CD14-positive monocyte (primary cell): ENCODE data around the gene SNRPA1. TPM values are rescaled to one million over a fixed set of nuclear protein-coding genes. Genes with fewer than 3 reads are reported as not detected.

Experiments used
- DNase-seq, 3 donors: peaks; one replicate each; pipeline ENCODE4 v3.0.0-alpha.2; 2011 to 2022
- H2AFZ ChIP-seq: 2 replicates; pipeline ENCODE4 v1.6.0; 2012; ENCODE audit warnings: mild to moderate bottlenecking, low read depth, low read length, inconsistent platforms; ENCODE audit not compliant: insufficient read depth, poor library complexity, severe bottlenecking
- H3K27ac ChIP-seq, 2 donors: 1 replicate in 1 of 2; 2 replicates in 1 of 2; pipeline ENCODE4 v1.5.1; 2012 to 2013; ENCODE audit warnings: low read length in 2 of 2, control low read depth in 1 of 2, inconsistent platforms in 1 of 2, low read depth in 1 of 2, mild to moderate bottlenecking in 1 of 2
- H3K27me3 ChIP-seq, 2 donors: one replicate each; pipeline versions ENCODE4 v1.6.0 to v1.6.1; 2011 to 2013; ENCODE audit warnings: low read length in 2 of 2; ENCODE audit not compliant: control insufficient read depth in 2 of 2, insufficient read depth in 2 of 2
- H3K36me3 ChIP-seq, 2 donors: replicated peaks in 1 of 2; 1 replicate in 1 of 2; 2 replicates in 1 of 2; pipeline versions ENCODE4 v1.5.1 to v1.6.1; 2012 to 2013; ENCODE audit warnings: low read length in 2 of 2, control low read depth in 1 of 2, inconsistent platforms in 1 of 2, mild to moderate bottlenecking in 1 of 2; ENCODE audit not compliant: insufficient read depth in 2 of 2, control insufficient read depth in 1 of 2
- H3K4me1 ChIP-seq, 2 donors: 1 replicate in 1 of 2; 2 replicates in 1 of 2; pipeline versions ENCODE4 v1.5.1 to v1.6.1; 2012 to 2013; ENCODE audit warnings: low read length in 2 of 2, control low read depth in 1 of 2, inconsistent platforms in 1 of 2, mild to moderate bottlenecking in 1 of 2, moderate library complexity in 1 of 2; ENCODE audit not compliant: insufficient read depth in 2 of 2, control insufficient read depth in 1 of 2
- H3K4me2 ChIP-seq: replicated peaks from 2 replicates; pipeline ENCODE3; 2012; ENCODE audit warnings: low read length, moderate library complexity, mild to moderate bottlenecking; ENCODE audit not compliant: poor library complexity, severe bottlenecking; ENCODE audit errors: extremely low read depth
- H3K4me3 ChIP-seq, 3 experiments: fragments of 200-600 bp in 1 of 3; sonication (generic) in 1 of 3; replicated peaks in 1 of 3; 1 replicate in 2 of 3; 2 replicates in 1 of 3; pipeline ENCODE4 v1.5.1; 2011 to 2013; ENCODE audit warnings: low read length in 3 of 3, mild to moderate bottlenecking in 3 of 3, control low read depth in 2 of 3, low read depth in 2 of 3, inconsistent platforms in 1 of 3, moderate library complexity in 1 of 3
- H3K79me2 ChIP-seq: 2 replicates; pipeline ENCODE4 v1.6.0; 2012; ENCODE audit warnings: mild to moderate bottlenecking, control low read depth, inconsistent platforms, low read length, moderate library complexity; ENCODE audit not compliant: insufficient read depth
- H3K9ac ChIP-seq: 2 replicates; pipeline ENCODE4 v1.6.0; 2017; ENCODE audit warnings: low read length, mild to moderate bottlenecking; ENCODE audit not compliant: insufficient read depth, poor library complexity, severe bottlenecking
- H3K9me3 ChIP-seq, 2 donors: replicated peaks in 1 of 2; 1 replicate in 1 of 2; 2 replicates in 1 of 2; pipeline versions ENCODE4 v1.5.1 to v1.6.1; 2012 to 2013; ENCODE audit warnings: low read length in 2 of 2, control low read depth in 1 of 2; ENCODE audit not compliant: control insufficient read depth in 1 of 2, insufficient read depth in 1 of 2
- H4K20me1 ChIP-seq: 2 replicates; pipeline ENCODE4 v1.6.0; 2012; ENCODE audit warnings: mild to moderate bottlenecking, low read length, control low read depth, moderate library complexity; ENCODE audit not compliant: insufficient read depth
- H3K27ac Mint-ChIP-seq, 7 donors: one replicate each; pipeline ENCODE4 v1.8.0; 2020; ENCODE audit warnings: mild to moderate bottlenecking in 7 of 7, mixed read lengths in 7 of 7, moderate library complexity in 6 of 7, inconsistent platforms in 2 of 7
- H3K27me3 Mint-ChIP-seq, 3 donors: one replicate each; pipeline ENCODE4 v1.8.0; 2021 to 2022; ENCODE audit warnings: low read depth in 3 of 3, mild to moderate bottlenecking in 3 of 3, mixed read lengths in 3 of 3, moderate library complexity in 3 of 3, inconsistent platforms in 1 of 3
- H3K36me3 Mint-ChIP-seq, 2 donors: one replicate each; pipeline ENCODE4 v1.8.0; 2020; ENCODE audit warnings: mixed read lengths in 2 of 2, inconsistent platforms in 1 of 2, mild to moderate bottlenecking in 1 of 2
- H3K4me1 Mint-ChIP-seq: one replicate; pipeline ENCODE4 v1.8.0; 2020; ENCODE audit warnings: mild to moderate bottlenecking, mixed read lengths
- H3K4me3 Mint-ChIP-seq, 2 donors: one replicate each; pipeline ENCODE4 v1.8.0; 2020; ENCODE audit warnings: mild to moderate bottlenecking in 2 of 2, mixed read lengths in 2 of 2, moderate library complexity in 1 of 2
- H3K9me3 Mint-ChIP-seq, 7 donors: one replicate each; pipeline ENCODE4 v1.8.0; 2020 to 2022; ENCODE audit warnings: mixed read lengths in 7 of 7, mild to moderate bottlenecking in 6 of 7, moderate library complexity in 6 of 7, inconsistent platforms in 2 of 7
- CTCF ChIP-seq: fragments of 200-600 bp; IDR thresholded peaks from one replicate; pipeline ENCODE4 v1.8.0; 2022; ENCODE audit warnings: antibody characterized with exemption, mild to moderate bottlenecking
- WGBS: methylation state at CpG from one replicate; pipeline ENCODE4 v1.1.5; 2013; ENCODE audit warnings: missing lambda C conversion rate; ENCODE audit not compliant: insufficient coverage; 5-methylcytosine and 5-hydroxymethylcytosine counted together
- intact Hi-C, 2 donors: fragments of 100-400 bp; cut with micrococcal nuclease; formaldehyde crosslinking; loops; one replicate each; pipeline versions ENCODE4 v1.15.0 to v1.15.1; 2023
- polyA minus RNA-seq: library from RNA; depleted of rRNA, polyadenylated mRNA; stranded (reverse); fragments of >200 nt; gene quantifications from 2 replicates; pipeline ENCODE4 v1.2.3, GENCODE V29; 2012
- polyA plus RNA-seq, 3 donors: library from polyadenylated mRNA; depleted of rRNA in 1 of 3; unstranded in 2 of 3; stranded (reverse) in 1 of 3; fragments of 300-500 nt in 2 of 3; fragments of >200 nt in 1 of 3; fragmentation: Illumina TruSeq in 2 of 3; gene quantifications; 1 replicate in 2 of 3; 2 replicates in 1 of 3; pipeline ENCODE4 v1.2.3, GENCODE V29; 2012 to 2021
- total RNA-seq, 12 experiments: library from RNA in 1 of 12; stranded (reverse) in 1 of 12; fragments of 120-200 nt in 1 of 12; gene quantifications; one replicate each; pipeline ENCODE4 v1.2.4 and lab custom pipeline; 2013 to 2026; ENCODE audit warnings: mixed read lengths in 6 of 12, inconsistent platforms in 1 of 12

The SNRPA1 gene
- total RNA-seq (2013): 22.2 TPM
- polyA plus RNA-seq: 10 to 100 TPM; 23.8 to 65.5 (median 35.4) TPM
- 7.6 and 9.1 TPM in 2 replicates for polyA minus RNA-seq
- total RNA-seq (lab: John Stamatoyannopoulos, UW): 2.8 to 25.2 (median 16.8) reads per million in 11 experiments

DNA sequence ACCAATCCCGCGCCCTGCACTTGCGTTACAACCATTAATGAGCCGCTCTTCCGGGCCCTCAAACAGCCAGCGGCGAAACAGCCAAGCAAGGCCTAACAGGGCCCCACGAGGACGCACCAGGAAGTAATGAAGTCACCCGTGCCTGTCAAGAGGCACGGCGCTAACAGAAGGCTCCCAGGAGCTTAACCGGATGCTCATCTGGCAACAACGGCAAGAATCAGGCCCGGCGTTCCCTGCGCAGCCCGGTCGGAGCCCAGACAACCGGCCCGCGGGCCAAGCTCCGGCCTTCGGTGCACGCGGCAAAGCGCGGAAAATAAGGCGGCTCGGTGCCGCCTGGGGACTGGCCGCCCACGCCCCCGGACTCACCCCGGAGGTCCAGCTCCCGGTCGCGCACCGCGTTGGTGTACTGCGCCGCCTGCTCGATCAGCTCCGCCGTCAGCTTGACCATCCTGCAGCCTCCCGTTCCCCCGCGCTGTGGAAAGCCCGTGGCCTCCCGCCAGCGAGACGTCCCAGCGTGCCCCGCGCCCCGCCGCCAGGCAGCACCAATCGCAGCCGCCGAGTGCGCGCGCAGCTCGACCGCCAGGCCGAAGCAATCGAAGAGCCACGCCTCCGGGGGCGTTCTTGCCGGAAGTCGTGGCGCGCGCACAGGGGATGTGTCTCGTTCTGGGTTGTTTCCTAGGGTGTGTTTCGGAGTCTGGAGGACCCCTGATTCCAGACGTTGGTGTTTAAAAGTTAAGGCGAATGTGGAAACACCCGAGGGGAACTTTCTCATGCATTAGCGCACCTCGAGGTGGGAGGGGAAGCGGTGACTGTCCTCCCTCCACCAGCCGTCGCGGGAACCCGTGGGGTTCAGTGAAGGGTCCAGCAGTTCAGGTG, at the start of gene SNRPA1:
TSS of gene SNRPA1 (minus strand) at position 518 of the 876 bp plus-strand sequence. CDS start at position 448, 70 bp downstream.
- Histone ChIP-seq H3K4me1 (peaks cover 22 to 26% of the 10 kb centered on the region in 2 donors), H4K20me1 (peaks cover 28% of the 10 kb centered on the region), H3K4me2 (peak within 1 kb of the TSS; percentile 81), H3K9me3 (no peaks in the 10 kb centered on the region), H2AFZ (peak within 1 kb of the TSS; percentile 98), H3K79me2 (peaks cover 57% of the 10 kb centered on the region), H3K9ac (peak within 1 kb of the TSS; percentile 96), H3K4me3 (peak within 1 kb of the TSS; percentile 88 to 97 (median 93)), H3K36me3 (peaks cover 5 to 25% of the 10 kb centered on the region in 2 donors), H3K27me3 (no peaks in the 10 kb centered on the region), H3K27ac (peak within 1 kb of the TSS; percentile 94 to 97)
- H3K4me1 Mint-ChIP-seq: peaks cover 26% of the 10 kb centered on the region
- peak within 1 kb of the TSS; percentile 88 to 98 (median 97) for H3K27ac Mint-ChIP-seq
- no peaks in the 10 kb centered on the region for H3K27me3 Mint-ChIP-seq
- intact Hi-C loops: loop anchor here (1.0 to 5.0 kb wide), 4 partner anchors 152 to 427 kb away; partner anchors contain the start of genes TARS3 (in 1 of the 2) and TM2D3 (in 1 of the 2)
- H3K36me3 Mint-ChIP-seq: peaks cover 16 to 18% of the 10 kb centered on the region in 2 donors
- no peak for TF ChIP-seq CTCF
- no peaks in the 10 kb centered on the region for H3K9me3 Mint-ChIP-seq
- DNase-seq: peak; percentile 92 to 94 (median 94)
- WGBS: 0% methylated on average over 85 of the region's 87 CpGs
- peak within 1 kb of the TSS; percentile 94 to 98 for H3K4me3 Mint-ChIP-seq

DNA sequence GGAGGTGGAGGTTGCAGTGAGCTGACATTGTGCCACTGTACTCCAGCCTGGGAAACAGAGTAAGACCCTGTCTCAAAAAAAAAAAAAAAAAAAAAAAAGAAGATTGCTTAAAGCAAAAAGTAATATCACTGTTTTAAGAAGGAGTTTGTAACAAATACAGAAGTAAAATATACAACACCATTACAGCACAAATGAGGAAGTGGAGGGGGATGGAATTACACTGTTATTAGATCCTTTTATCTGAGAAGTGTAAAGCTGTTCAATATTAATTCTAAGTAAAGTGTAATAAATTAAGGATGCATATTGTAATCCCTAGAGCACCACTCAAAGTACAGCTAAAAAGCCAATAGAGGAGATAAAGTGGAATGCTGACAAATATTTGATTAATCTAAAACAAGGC, 47.0 kb upstream of the SNRPA1 start:
- H3K4me3 ChIP-seq: no peak overlapping the region
- Mint-ChIP-seq H3K4me3 (no peak overlapping the region), H3K4me1 (peaks cover 5% of the 10 kb centered on the region), H3K36me3 (no peaks in the 10 kb centered on the region), H3K27ac (no peak overlapping the region), H3K9me3 (peaks cover 0 to 2% (median 1%) of the 10 kb centered on the region in 7 donors), H3K27me3 (peaks cover 12 to 32% (median 32%) of the 10 kb centered on the region in 3 donors)
- TF ChIP-seq CTCF: no peak
- H3K9ac ChIP-seq: no peak overlapping the region
- peaks cover 2 to 11% of the 10 kb centered on the region in 2 donors for H3K27me3 ChIP-seq
- H3K4me1 ChIP-seq: peaks cover 0 to 10% of the 10 kb centered on the region in 2 donors
- no peak overlapping the region for H3K27ac ChIP-seq
- H4K20me1 ChIP-seq: no peaks in the 10 kb centered on the region
- no peaks in the 10 kb centered on the region for H3K9me3 ChIP-seq
- intact Hi-C loops: no loop called here
- no peak overlapping the region for H2AFZ ChIP-seq
- H3K79me2 ChIP-seq: no peaks in the 10 kb centered on the region
- no peak overlapping the region for H3K4me2 ChIP-seq
- H3K36me3 ChIP-seq: no peaks in the 10 kb centered on the region
- DNase-seq: peak; percentile 18 to 39 (median 19)
